MCF 10A (cell line): ENCODE measurements around the gene TGFBR3. TPM values are rescaled to one million over a fixed set of nuclear protein-coding genes. Genes with fewer than 3 reads are reported as not detected.
A peak's percentile ranks its signal among the peaks of the same experiment; 100 is the strongest.

Experiments used
- BruUV-seq: library from RNA; stranded (reverse); fragments of 400-500 nt; replicated peaks from 2 replicates; lab custom pipeline; 2021; lab: Mats Ljungman, UMichigan
- CTCF ChIA-PET: fragments of 300-600 bp; sonication (Branson Sonifier 250); formaldehyde crosslinking; extraction: SDS; loops from one replicate; lab custom pipeline; 2021; ENCODE audit warnings: antibody characterized with exemption, inconsistent platforms; lab: Yijun Ruan, JAX
- POLR2A ChIA-PET: fragments of 300-600, 350-650 bp; sonication (Branson Sonifier 250); formaldehyde crosslinking; extraction: SDS; loops from one replicate; lab custom pipeline; 2020; ENCODE audit warnings: antibody characterized with exemption, inconsistent platforms; lab: Yijun Ruan, JAX
- DNase-seq: peaks from one replicate; pipeline ENCODE4 v3.0.0-alpha.2; 2018; ENCODE audit not compliant: unreplicated experiment
- H3K27ac Mint-ChIP-seq: one replicate; pipeline ENCODE4 v1.8.0; 2022; ENCODE audit warnings: mild to moderate bottlenecking, low read depth, mixed read lengths; ENCODE audit not compliant: unreplicated experiment
- H3K27me3 Mint-ChIP-seq: one replicate; pipeline ENCODE4 v1.8.0; 2022; ENCODE audit warnings: mixed read lengths; ENCODE audit not compliant: insufficient read depth, unreplicated experiment
- H3K36me3 Mint-ChIP-seq: one replicate; pipeline ENCODE4 v1.8.0; 2022; ENCODE audit warnings: mild to moderate bottlenecking, moderate library complexity, mixed read lengths; ENCODE audit not compliant: insufficient read depth, unreplicated experiment
- H3K4me1 Mint-ChIP-seq: one replicate; pipeline ENCODE4 v1.8.0; 2022; ENCODE audit warnings: mixed read lengths; ENCODE audit not compliant: insufficient read depth, unreplicated experiment
- H3K4me3 Mint-ChIP-seq: one replicate; pipeline ENCODE4 v1.8.0; 2022; ENCODE audit warnings: mild to moderate bottlenecking, moderate library complexity, mixed read lengths; ENCODE audit not compliant: unreplicated experiment
- H3K9me3 Mint-ChIP-seq: one replicate; pipeline ENCODE4 v1.8.0; 2022; ENCODE audit warnings: mixed read lengths; ENCODE audit not compliant: unreplicated experiment
- intact Hi-C: fragments of 100-400 bp; cut with micrococcal nuclease; formaldehyde crosslinking; loops from 2 replicates; pipeline ENCODE4 v1.14.1; 2022
- total RNA-seq: library from RNA; stranded (reverse); gene quantifications from 2 replicates; pipeline ENCODE4 v1.2.3, GENCODE V29; 2022
- TF ChIP-seq, protein P1 (sequence below): fragments of 200-600 bp; IDR thresholded peaks from one replicate; pipeline ENCODE4 v1.8.0; 2022; ENCODE audit warnings: antibody characterized with exemption, mild to moderate bottlenecking; ENCODE audit not compliant: unreplicated experiment

The TGFBR3 gene
- total RNA-seq, 1 experiment from 2014 or later, result 12.0 TPM

- no TSS peak for BruUV-seq
- Mint-ChIP-seq H3K9me3 (no peaks in the 10 kb centered on the region), H3K4me3 (no peak overlapping the region), H3K4me1 (no peaks in the 10 kb centered on the region), H3K27me3 (no peaks in the 10 kb centered on the region), H3K36me3 (peaks cover 26% of the 10 kb centered on the region), H3K27ac (no peak overlapping the region)
- intact Hi-C loops, result no loop called here
- POLR2A ChIA-PET, result interaction anchor here (1.0 kb wide), 1 partner anchor 27 kb away, joined by 5 read pairs; no protein-coding TSS in a partner anchor
- CTCF ChIA-PET, result interaction anchor here (0.8 to 1.2 kb wide), 2 partner anchors 50 to 120 kb away, joined by 3 read pairs; no protein-coding TSS in a partner anchor
- no peak for DNase-seq
- TF ChIP-seq, protein P1, sequence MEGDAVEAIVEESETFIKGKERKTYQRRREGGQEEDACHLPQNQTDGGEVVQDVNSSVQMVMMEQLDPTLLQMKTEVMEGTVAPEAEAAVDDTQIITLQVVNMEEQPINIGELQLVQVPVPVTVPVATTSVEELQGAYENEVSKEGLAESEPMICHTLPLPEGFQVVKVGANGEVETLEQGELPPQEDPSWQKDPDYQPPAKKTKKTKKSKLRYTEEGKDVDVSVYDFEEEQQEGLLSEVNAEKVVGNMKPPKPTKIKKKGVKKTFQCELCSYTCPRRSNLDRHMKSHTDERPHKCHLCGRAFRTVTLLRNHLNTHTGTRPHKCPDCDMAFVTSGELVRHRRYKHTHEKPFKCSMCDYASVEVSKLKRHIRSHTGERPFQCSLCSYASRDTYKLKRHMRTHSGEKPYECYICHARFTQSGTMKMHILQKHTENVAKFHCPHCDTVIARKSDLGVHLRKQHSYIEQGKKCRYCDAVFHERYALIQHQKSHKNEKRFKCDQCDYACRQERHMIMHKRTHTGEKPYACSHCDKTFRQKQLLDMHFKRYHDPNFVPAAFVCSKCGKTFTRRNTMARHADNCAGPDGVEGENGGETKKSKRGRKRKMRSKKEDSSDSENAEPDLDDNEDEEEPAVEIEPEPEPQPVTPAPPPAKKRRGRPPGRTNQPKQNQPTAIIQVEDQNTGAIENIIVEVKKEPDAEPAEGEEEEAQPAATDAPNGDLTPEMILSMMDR, result no peak
These were observed 122.7 kb downstream of the TGFBR3 start for GRCh38 chr1:91763252-91763651.

DNA sequence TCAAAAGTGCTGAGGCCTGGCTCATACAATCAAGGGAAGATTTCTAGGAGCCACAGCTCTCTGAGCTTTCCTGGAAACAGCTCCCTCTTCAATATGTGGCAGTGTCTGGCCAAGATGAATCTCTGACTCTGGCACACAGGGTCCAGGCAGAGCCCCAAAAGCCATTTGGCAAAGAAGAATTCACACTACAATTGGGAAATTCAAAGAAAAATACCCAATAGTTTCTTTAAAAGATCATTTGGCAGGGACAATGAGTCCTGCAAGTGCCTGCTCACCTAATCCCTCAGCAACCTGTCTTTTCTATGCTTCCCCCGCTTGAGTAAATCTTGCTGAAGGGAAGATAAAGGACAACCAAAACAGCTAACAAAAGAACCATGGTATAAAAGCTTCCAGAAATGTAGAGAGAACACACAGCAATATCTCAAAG, 124.6 kb downstream of the TGFBR3 start:
- Mint-ChIP-seq H3K4me1 (no peaks in the 10 kb centered on the region), H3K36me3 (peaks cover 27% of the 10 kb centered on the region), H3K27me3 (no peaks in the 10 kb centered on the region), H3K4me3 (no peak overlapping the region), H3K27ac (no peak overlapping the region), H3K9me3 (no peaks in the 10 kb centered on the region)
- intact Hi-C loops, result no loop called here
- TF ChIP-seq, protein P1, result no peak
- ChIA-PET CTCF (interaction anchor here (0.6 kb wide), 1 partner anchor 14 kb away, joined by 3 read pairs; no protein-coding TSS in a partner anchor), POLR2A (interaction anchor here (0.6 to 1.1 kb wide), 4 partner anchors 9 to 74 kb away, joined by 3 read pairs; no protein-coding TSS in a partner anchor)
- BruUV-seq, result no TSS peak
- no peak for DNase-seq

GRCh38 chr1:91760512-91760911, 125.4 kb downstream of the TGFBR3 start:
- CTCF ChIA-PET, result interaction anchor here (0.6 to 1.7 kb wide), 2 partner anchors 201 to 231 kb away, joined by 3 to 6 read pairs; no protein-coding TSS in a partner anchor
- intact Hi-C loops, result no loop called here
- Mint-ChIP-seq H3K27ac (peak overlapping the region; percentile 42), H3K4me3 (no peak overlapping the region), H3K27me3 (no peaks in the 10 kb centered on the region), H3K36me3 (peaks cover 30% of the 10 kb centered on the region), H3K9me3 (no peaks in the 10 kb centered on the region), H3K4me1 (no peaks in the 10 kb centered on the region)
- TF ChIP-seq, protein P1, result no peak
- no TSS peak for BruUV-seq
- DNase-seq, result no peak
- POLR2A ChIA-PET, result interaction anchor here (0.6 to 1.2 kb wide), 5 partner anchors 8 to 127 kb away, joined by 3 read pairs; no protein-coding TSS in a partner anchor

GRCh38 chr1:91759076-91759475, 126.9 kb downstream of the TGFBR3 start:
- H3K36me3 Mint-ChIP-seq, result peaks cover 23% of the 10 kb centered on the region
- TF ChIP-seq, protein P1, result no peak
- DNase-seq, result no peak
- H3K4me3 Mint-ChIP-seq, result no peak overlapping the region
- no TSS peak for BruUV-seq
- intact Hi-C loops, result no loop called here
- peak overlapping the region; percentile 18 for H3K27ac Mint-ChIP-seq
- ChIA-PET CTCF (interaction anchor here (0.7 to 1.7 kb wide), 3 partner anchors 9 to 229 kb away, joined by 3 to 6 read pairs (median 4); no protein-coding TSS in a partner anchor), POLR2A (interaction anchor here (0.6 to 1.2 kb wide), 2 partner anchors 22 to 173 kb away, joined by 3 to 7 read pairs; no protein-coding TSS in a partner anchor)
- H3K4me1 Mint-ChIP-seq, result peaks cover 4% of the 10 kb centered on the region
- no peaks in the 10 kb centered on the region for H3K27me3 Mint-ChIP-seq
- no peaks in the 10 kb centered on the region for H3K9me3 Mint-ChIP-seq
